Measurements from ENCODE around the gene GRAMD4. TPM values are rescaled to one million over a fixed set of nuclear protein-coding genes. Genes with fewer than 3 reads are reported as not detected.

The GRAMD4 gene
- total RNA-seq, 1 donor from 2014 or later: 71.4 TPM

GRCh38 chr22:46665751-46666280 lies 45.6 kb downstream of the GRAMD4 start:
- peaks cover 64% of the 10 kb centered on the region for H3K36me3 ChIP-seq
- intact Hi-C loops (cut with DNase I): no loop called here

GRCh38 chr22:46666577-46667244 lies 46.5 kb downstream of the GRAMD4 start:
- no peak for TF ChIP-seq CTCF (IDR thresholded peaks at IDR 0.05)
- Histone ChIP-seq H3K4me3 (no peak overlapping the region), H3K9me3 (no peaks in the 10 kb centered on the region), H3K27me3 (no peaks in the 10 kb centered on the region), H3K27ac (no peak overlapping the region), H3K36me3 (peaks cover 67% of the 10 kb centered on the region), H3K4me1 (no peaks in the 10 kb centered on the region)
- ATAC-seq (no peak), DNase-seq (no peak)
- intact Hi-C loops (cut with DNase I): no loop called here

More at GRCh38 chr22:46665751-46666280, 45.6 kb downstream of the GRAMD4 start:
- no peak for TF ChIP-seq CTCF (IDR thresholded peaks at IDR 0.05)
- ATAC-seq: no peak
- Histone ChIP-seq H3K27ac (no peak overlapping the region), H3K27me3 (no peaks in the 10 kb centered on the region), H3K9me3 (no peaks in the 10 kb centered on the region), H3K4me3 (no peak overlapping the region), H3K4me1 (no peaks in the 10 kb centered on the region)
- DNase-seq: no peak

- H3K4me3 ChIP-seq: no peak overlapping the region
- H3K27me3 ChIP-seq: no peaks in the 10 kb centered on the region
- H3K9me3 ChIP-seq: no peaks in the 10 kb centered on the region
- no peak for ATAC-seq
- intact Hi-C loops (cut with DNase I): no loop called here
- no peak overlapping the region for H3K27ac ChIP-seq
- no peak for TF ChIP-seq CTCF (IDR thresholded peaks at IDR 0.05)
- no peak for DNase-seq
- H3K36me3 ChIP-seq: peaks cover 67% of the 10 kb centered on the region
- H3K4me1 ChIP-seq: no peaks in the 10 kb centered on the region
Observed at GRCh38 chr22:46667245-46667623, 47.0 kb downstream of the GRAMD4 start.

- ATAC-seq (no peak), DNase-seq (no peak)
- TF ChIP-seq CTCF (IDR thresholded peaks at IDR 0.05): no peak
- H3K36me3 ChIP-seq: peaks cover 68% of the 10 kb centered on the region
- no peaks in the 10 kb centered on the region for H3K27me3 ChIP-seq
- H3K4me3 ChIP-seq: no peak overlapping the region
- intact Hi-C loops (cut with DNase I): no loop called here
- H3K27ac ChIP-seq: no peak overlapping the region
- no peaks in the 10 kb centered on the region for H3K4me1 ChIP-seq
- no peaks in the 10 kb centered on the region for H3K9me3 ChIP-seq
Observed at GRCh38 chr22:46668116-46668515, 47.9 kb downstream of the GRAMD4 start.

GRCh38 chr22:46669201-46669600 lies 49.0 kb downstream of the GRAMD4 start:
- peaks cover 73% of the 10 kb centered on the region for H3K36me3 ChIP-seq
- ATAC-seq (no peak), DNase-seq (no peak)

More at GRCh38 chr22:46669201-46669600, 49.0 kb downstream of the GRAMD4 start:
- TF ChIP-seq CTCF (IDR thresholded peaks at IDR 0.05): no peak
- no peak overlapping the region for H3K27ac ChIP-seq
- H3K9me3 ChIP-seq: no peaks in the 10 kb centered on the region
- intact Hi-C loops (cut with DNase I): no loop called here
- no peak overlapping the region for H3K4me3 ChIP-seq
- H3K27me3 ChIP-seq: no peaks in the 10 kb centered on the region
- H3K4me1 ChIP-seq: peaks cover 8% of the 10 kb centered on the region

All from upper lobe of right lung (tissue), 1 donor.